Neural cell (in vitro differentiated cells): ENCODE data around the gene MRPL1.

Source experiments
- CTCF ChIP-seq: fragments of 450-650 bp; IDR thresholded peaks from 2 replicates; pipeline ENCODE4 v1.5.1; 2014; ENCODE audit warnings: antibody characterized with exemption, mild to moderate bottlenecking, moderate library complexity; ENCODE audit not compliant: poor library complexity, severe bottlenecking
- EP300 ChIP-seq: fragments of 450-650 bp; conservative IDR thresholded peaks from 2 replicates; pipeline ENCODE4 v1.6.1; 2014; ENCODE audit warnings: antibody characterized with exemption, mild to moderate bottlenecking, moderate library complexity; ENCODE audit not compliant: poor library complexity, severe bottlenecking
- EZH2 ChIP-seq: fragments of 200-600, 300-800 bp; shearing (Covaris generic), sonication (generic); IDR thresholded peaks from 2 replicates; pipeline ENCODE4 v1.6.1; 2014; ENCODE audit warnings: antibody characterized with exemption, low read length, borderline replicate concordance, mild to moderate bottlenecking; ENCODE audit not compliant: insufficient read depth, poor library complexity, severe bottlenecking
- SMC3 ChIP-seq: fragments of 450-650 bp; conservative IDR thresholded peaks from 2 replicates; pipeline ENCODE4 v1.6.1; 2014; ENCODE audit warnings: antibody characterized with exemption, mild to moderate bottlenecking, moderate library complexity; ENCODE audit not compliant: poor library complexity
- TAF1 ChIP-seq: IDR thresholded peaks from 2 replicates; pipeline ENCODE4 v1.6.1; 2012; ENCODE audit warnings: low read depth
- TF ChIP-seq, protein P1 (sequence below): IDR thresholded peaks from 2 replicates; pipeline ENCODE4 v1.6.1; 2012; ENCODE audit warnings: borderline replicate concordance

DNA sequence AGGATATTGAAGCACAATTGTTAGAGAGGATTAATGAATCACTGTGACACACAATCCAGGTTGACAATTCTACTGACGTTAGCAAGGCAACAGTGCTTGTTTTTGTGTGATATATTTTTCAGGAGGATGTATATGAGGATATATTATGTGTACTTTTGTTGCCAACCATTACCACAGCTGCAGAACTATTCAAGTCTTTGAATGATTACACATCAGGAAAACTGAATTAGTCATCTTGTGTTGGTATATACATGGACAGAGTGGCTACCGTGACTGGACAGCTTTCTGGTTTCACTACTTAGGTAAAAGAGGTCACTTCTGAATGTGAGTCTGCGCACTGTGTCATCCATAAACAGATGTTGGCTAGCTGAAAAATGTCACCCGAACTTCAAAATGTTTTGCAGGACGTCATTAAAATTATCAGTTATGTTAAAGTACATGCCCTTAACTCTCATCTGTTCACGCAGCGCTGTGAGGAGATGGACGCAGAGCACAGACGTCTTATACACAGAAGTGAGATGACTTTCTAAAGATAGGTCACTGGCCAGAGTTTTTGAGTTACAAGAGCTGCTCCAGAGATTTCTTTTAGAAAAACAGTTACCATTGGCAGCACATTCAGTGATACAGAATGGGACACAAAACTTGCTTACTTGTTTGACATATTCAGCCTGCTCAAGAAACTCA, 69.0 kb downstream of the MRPL1 start:
- TF ChIP-seq CTCF = no peak
- TF ChIP-seq, protein P1, sequence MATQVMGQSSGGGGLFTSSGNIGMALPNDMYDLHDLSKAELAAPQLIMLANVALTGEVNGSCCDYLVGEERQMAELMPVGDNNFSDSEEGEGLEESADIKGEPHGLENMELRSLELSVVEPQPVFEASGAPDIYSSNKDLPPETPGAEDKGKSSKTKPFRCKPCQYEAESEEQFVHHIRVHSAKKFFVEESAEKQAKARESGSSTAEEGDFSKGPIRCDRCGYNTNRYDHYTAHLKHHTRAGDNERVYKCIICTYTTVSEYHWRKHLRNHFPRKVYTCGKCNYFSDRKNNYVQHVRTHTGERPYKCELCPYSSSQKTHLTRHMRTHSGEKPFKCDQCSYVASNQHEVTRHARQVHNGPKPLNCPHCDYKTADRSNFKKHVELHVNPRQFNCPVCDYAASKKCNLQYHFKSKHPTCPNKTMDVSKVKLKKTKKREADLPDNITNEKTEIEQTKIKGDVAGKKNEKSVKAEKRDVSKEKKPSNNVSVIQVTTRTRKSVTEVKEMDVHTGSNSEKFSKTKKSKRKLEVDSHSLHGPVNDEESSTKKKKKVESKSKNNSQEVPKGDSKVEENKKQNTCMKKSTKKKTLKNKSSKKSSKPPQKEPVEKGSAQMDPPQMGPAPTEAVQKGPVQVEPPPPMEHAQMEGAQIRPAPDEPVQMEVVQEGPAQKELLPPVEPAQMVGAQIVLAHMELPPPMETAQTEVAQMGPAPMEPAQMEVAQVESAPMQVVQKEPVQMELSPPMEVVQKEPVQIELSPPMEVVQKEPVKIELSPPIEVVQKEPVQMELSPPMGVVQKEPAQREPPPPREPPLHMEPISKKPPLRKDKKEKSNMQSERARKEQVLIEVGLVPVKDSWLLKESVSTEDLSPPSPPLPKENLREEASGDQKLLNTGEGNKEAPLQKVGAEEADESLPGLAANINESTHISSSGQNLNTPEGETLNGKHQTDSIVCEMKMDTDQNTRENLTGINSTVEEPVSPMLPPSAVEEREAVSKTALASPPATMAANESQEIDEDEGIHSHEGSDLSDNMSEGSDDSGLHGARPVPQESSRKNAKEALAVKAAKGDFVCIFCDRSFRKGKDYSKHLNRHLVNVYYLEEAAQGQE = no peak
- TF ChIP-seq EP300 = no peak
- no peak for TF ChIP-seq EZH2
- TF ChIP-seq TAF1 = no peak
- TF ChIP-seq SMC3 = no peak
